Lower leg skin (tissue), 3 donors: ENCODE results near the gene CD151.

ENCODE experiments used
- CTCF ChIP-seq, 3 donors: fragments of 450-650 bp; IDR thresholded peaks; one replicate each; pipeline ENCODE4 v1.5.1; 2016; ENCODE audit warnings: antibody characterized with exemption in 3 of 3, mild to moderate bottlenecking in 3 of 3, moderate library complexity in 2 of 3
- POLR2A ChIP-seq, 2 donors: fragments of 450-650 bp; IDR thresholded peaks; one replicate each; pipeline ENCODE4 v1.6.1; 2016 to 2017; ENCODE audit warnings: antibody characterized with exemption in 2 of 2, mild to moderate bottlenecking in 1 of 2, moderate library complexity in 1 of 2

GRCh38 chr11:861105-861479, 28.3 kb downstream of the CD151 start:
- TF ChIP-seq CTCF (IDR thresholded peaks at IDR 0.05) (no peak), POLR2A (IDR thresholded peaks at IDR 0.05) (no peak)
